Measurements from ENCODE around the gene JOSD2.

Gene JOSD2

DNA sequence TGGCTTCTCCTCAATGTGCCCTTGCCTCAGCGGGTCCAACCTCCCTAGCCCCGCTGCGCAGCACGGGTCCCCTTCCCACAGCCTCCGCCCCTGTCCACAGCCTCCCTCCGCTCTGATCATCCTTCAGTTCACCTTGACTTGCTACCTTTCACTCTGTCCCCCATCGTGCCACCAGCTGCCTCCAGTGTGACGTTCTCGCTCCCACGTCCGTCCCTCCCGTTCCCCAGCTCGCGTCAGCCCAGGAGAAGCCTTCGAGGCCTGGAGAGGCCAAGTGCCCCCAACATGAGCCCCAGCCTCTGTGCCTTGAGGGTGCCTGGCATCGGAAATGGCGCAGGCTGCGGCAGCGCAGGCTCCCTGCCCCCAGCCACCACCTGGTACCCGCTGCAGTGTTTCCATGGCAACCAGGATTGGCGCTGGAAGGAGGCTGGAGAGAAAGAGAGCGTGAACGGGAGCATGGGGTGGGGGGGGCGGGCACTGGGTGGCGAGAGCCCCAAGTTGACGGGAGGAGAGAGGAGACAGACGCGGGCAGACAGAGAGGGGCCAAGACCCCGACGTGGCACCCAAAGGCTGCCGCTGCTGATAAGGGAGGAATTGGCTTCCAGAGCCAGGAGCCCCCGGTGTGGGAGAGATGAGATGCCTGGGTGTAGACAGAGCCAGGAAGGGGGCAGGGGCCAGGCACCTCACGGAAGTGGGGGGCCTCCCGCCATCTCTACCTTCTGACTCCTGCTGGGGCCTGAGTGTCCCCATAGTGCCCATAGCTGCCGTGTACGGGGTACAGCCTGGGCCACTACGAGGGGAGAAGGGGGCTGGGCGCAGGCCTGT, 3.6 kb upstream of the JOSD2 start:
- FAIRE-seq (peak; percentile 13), DNase-seq (ENCODE audit: low spot score) (no peak)

DNA sequence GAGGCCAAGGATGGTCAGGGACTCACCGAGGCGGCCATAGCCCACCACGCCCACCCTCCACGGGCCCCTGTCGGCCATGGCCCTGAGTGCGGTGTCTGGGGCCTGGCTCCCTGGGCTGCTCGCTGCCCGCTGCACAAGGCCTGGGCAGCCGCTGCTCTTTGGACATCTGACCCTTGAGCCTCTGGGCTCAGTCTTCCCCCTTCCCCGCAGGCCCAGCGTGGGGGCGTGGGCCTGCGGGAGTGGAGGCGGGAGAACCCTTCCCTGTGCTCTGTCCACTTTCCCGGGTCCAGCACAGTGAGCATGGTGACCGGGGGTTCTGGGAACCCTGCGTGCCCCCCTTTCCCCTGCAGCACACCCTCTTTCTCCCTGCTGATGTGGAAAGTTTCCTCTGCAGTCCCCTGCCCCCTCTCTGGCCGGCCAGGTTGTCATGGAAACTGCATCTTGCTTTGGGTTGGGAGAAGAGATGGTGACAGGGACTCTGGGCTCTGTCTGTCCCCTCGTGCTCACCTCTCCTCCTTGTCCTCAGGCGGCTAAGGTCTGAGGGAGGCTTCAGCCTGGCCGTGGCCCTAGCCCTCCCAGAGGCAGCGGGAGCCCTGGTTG, 2.9 kb upstream of the JOSD2 start, which contains the start of gene ASPDH:
Gene ASPDH, minus strand, starts transcription at position 168 of the 600 bp plus-strand sequence. Its CDS starts 90 bp downstream, at position 78.
- FAIRE-seq (no peak), DNase-seq (ENCODE audit: low spot score) (no peak)

DNA sequence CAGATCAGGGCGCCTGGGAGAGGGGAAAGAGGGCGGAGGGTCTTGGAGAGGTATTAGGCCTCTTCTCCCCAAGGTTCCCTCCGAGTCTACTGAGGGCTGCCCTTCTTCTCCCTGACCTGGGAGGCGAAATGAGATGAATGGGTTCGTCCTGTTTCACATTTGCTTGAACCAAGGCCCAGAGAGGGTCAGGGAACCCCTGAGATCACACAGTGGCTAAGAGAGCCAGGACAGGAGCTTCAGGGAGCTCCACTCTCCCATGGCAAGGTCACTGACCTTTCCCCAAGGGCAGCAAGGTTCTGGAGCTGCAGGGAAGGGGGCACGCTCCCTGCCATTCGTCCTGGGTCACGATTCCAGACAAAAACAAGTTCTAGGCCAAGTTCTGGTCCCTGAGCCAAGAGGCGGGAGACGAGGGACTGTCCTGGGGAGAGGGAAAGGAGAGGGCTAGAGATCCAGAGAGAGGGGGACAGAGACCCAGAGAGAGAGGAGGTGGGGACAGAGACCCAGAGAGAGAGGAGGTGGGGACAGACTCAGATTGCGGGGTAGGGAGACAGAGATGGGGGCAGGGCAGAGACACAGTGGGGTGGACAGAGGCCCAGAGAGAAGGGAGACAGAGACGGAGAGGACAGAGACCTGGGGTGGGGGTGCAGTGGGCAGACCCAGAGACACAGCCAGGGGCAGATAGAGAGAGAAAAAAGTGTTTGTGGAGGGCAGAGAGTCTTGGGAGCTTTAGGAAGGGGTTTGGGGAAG, 2.2 kb upstream of the JOSD2 start:
- DNase-seq (ENCODE audit: low spot score): no peak
- no peak for FAIRE-seq

DNA sequence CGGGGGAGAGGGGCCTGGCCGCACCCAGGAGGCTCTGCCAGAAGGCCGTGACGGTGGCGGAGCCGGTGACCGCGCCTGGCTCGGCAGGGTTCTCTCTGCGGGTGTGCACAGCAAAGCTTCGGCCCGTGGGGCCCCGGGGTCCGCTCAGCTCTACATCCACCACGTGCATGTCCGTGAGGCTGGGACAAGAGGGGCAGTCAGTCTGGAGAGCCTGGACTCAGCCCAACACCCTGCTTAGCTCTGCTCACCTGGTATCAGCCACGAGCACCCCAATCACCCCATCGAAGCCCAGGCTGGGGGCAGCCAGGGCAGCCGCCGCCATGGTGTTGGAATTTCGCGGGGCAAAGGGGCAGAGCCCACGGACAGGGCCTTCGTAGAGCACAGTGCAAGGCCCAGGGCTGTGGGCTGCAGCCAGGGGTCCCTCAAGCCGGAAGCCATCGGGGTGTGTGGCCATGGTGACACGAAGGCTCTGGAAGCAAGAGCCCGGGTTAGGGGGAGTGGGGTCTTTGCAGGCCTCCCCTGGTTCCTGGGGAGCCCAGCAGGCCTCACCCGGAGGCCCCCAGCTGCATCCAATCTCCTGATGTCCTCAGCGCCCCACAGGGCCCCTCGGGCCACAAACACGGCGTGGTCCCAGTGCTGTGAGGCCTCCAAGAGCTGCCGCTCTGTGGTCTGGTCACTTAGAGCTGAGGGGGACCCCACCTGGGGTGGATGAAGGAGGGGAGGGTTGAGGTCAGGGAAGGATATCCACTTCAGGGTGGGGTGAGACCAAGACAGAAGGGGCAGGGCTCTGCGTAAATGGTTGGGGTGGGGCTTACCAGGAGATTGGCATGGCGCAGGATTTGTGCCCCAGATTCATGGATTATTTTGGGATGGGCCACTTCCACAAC, 1.4 kb upstream of the JOSD2 start:
- FAIRE-seq (no peak), DNase-seq (ENCODE audit: low spot score) (no peak)

DNA sequence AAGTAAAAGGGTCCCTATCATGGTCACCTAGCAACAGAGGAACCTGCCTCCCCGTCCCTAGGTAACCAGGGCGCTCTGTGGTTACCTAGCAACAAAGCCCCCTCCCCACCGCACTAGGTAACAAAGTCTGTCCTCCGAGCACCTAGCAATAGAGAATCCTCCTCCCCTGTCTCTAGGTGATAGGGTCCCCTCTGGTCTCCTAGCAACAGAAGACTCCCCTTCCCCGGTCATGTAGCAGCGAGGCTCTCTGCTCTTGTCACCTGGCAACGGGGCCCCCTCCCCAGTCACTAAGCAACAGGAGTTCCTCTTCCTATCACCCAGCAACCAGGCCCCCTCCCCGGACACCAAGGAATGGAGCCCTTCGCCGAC, 307 bp downstream of the JOSD2 start:
- DNase-seq (ENCODE audit: low spot score): no peak
- no peak for FAIRE-seq

DNA sequence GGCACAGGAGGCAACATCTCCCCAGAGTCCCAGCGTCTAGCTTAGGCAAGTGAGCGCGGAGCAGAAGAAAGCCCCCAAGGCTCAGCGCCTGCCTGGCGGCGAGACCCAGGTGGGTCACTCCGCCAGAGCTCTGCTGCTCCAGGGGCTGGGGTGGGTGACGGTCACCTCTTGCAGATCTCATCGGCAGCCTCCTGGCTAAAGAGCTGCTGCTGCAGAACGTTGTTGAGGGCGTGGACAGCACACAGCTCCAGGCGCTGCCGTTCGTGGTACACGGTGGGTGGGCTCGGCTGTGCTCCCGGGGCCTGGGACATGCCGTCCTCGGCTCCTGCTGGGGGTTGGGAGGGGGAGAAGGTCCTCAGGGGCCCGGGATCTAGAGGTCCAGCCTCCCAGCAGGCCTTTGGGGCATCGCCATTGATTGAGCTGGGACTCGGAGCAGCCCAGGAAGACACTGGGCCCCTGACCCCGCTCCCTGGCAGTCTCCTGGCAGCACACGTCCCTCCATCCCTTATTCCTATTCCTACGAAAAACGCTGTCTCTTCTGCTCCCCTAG, 795 bp downstream of the JOSD2 start:
- FAIRE-seq (no peak), DNase-seq (ENCODE audit: low spot score) (no peak)

DNA sequence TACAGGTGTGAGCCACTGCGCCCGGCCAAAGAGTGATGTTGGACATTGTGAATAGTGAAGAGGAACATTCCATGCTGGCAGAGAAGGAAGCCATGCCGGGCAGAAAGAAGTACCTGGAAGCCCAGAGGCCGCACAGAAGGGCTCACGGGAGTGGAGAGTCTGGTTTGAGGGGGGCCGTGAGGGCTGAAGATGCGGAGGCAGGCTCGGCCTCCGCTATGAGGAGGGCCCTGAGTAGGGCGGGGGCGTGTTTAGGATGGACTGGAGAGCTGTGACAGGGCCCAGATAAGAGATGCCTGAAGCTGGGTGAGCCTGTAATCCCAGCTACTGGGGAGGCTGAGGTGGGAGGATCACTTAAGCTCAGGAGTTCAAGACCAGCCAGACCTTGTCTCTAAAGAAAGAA, 1.6 kb downstream of the JOSD2 start:
- DNase-seq (ENCODE audit: low spot score) (no peak), FAIRE-seq (no peak)

DNA sequence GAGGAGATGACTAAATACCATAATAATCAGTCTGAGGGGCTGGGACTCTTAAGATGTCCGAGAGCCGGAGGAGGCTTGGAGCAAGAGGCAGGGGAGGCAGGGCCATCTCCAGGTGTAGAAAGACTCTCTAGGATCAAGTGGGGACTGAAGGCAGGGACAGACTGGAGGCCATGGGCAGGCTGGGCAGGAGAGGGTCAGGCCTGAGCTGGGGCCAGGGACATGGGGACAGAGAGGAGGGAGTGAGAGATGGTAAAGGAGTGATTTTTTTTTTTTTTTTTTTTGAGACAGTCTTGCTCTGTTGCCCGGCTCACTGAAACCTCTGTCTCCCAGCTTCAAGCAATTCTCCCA, 2.2 kb downstream of the JOSD2 start:
- FAIRE-seq: no peak
- DNase-seq (ENCODE audit: low spot score): no peak

DNA sequence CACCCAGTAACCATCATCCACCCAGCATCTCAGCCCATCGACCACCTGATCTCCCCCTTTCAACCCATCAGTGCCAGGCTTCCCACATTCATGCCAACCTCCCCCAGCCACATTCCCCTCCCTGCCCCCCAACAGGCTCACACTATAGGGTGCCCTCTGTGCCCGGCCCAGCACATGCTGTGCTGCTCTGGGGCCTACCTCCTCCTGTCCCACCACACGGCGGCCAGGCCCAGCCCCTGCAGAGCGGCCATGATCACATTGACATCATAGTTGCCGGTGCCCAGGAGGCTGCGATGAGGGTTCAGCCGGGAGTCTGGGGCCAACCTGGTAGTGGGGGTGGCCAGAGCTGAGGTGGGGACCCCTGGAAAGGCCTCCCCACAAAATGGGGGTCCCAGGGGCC, 3.6 kb downstream of the JOSD2 start:
- no peak for FAIRE-seq

DNA sequence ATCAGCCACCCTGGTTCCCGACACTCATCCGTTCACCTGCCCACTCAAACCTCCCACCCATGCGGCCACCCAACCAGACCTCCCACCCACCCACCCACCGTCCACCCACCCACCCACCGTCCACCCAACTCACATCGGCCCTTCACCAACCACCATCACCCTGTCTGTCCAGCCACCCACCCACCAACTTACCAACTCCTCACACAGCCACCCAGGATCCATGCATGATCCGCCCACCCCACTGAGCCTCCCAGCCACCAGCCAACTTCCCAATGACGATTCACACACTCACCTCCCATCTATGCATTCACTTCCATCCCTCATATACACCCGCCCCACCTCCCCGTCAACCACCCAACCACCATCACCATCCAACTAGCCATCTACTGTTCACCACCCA, 4.3 kb downstream of the JOSD2 start:
- FAIRE-seq (no peak), DNase-seq (ENCODE audit: low spot score) (no peak)

More for the DNA sequence above, 3.6 kb downstream of the JOSD2 start:
- no peak for DNase-seq (ENCODE audit: low spot score)

DNA sequence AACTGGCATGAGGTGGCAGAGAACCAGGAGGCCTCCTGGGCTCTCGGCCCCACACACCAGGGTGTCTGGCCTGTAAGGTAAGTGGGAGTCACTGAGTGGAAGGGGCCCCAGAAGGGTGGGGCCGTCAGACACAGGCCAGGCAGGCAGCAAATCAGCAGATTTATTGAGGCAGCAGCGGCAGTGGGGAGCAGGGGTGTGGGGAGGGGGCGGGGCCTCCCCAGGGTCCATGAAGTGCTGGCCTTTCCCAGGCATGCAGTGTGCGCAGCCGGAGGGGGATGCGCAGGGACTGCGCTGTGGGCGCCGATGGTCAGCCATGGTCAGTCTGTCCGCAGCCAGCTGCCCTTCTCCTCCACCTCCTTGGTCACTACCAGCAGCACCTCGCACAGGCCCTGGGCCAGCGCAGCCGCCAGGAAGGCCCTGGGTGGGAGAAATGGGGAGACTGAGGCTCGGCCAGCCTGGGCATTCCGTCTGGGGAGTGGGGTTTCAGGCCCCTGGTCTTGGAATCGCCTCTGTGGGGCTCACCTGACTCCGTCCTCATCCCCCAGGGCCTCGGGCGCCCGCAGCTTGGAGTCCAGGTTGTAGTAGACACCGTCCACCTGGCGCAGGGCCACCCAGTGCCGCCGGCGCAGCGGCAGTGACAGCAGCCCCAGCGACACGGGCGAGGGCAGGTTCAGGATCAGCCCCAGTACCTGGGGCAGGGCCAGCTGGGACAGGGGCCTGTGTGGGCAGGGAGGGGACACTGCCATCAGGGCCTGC, 5.0 kb downstream of the JOSD2 start:
- FAIRE-seq: no peak
- no peak for DNase-seq (ENCODE audit: low spot score)

DNA sequence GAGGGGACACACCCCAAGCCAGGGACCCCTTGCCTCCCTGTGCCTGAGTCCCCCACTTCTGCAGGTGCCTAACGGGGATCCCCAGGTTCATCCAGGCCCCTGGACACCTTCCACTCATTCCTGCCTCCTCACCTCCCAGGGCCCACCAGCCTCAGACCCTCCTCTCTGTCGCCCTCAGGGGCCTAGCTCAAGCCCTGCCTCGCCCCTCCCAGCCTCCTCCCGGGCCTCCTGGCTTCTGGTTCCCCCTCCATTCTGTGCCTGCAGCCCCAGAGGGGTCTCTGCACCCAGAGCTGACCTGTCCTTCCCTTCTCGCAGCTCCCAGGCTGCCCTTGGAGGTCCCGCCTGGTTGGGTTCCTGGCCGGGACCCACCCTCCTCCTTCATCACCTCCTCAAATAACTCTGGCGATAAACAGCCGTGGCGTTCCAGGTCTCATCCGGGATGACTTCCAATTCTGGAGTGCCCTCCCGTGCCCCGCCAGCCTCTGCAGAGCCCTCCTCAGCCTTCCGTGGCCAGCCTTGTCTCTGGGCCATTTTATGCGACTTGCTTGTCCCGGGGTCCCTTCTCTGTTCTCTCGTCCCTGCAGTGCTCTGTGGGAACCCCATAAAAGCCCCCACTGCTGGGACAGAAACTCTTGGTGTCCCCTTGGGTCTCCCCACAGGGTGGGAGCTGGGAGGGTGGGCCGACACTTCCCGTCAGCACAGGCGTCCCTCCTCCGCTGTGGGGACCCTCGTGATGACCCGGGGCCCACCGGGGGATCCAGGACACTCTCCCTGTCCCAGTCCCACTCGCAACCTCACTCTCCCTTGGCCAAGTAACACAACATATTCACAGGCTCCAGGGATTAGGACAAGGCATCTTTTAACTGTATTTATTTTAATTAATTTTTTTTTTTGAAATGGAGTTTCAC, 9.2 kb downstream of the JOSD2 start:
- FAIRE-seq (no peak), DNase-seq (ENCODE audit: low spot score) (no peak)

DNA sequence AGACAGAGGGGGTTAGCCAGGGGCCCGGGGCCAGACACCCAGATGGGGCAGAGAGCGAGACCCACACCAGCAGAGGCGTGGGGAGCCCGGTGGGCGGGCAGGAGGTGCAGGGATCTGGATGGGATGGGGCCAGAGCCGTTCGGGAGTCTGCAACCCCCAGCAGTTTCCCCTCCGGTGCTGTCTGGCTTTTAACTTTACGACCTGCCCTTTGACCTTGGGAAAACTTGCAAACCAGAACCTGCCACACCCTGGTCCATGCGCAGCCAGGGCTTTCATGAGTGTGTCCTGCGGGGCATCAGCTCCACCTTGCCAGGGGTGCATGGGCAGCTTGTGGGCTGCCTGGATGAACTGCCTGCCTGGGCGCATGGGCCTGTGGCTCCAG, 9.8 kb downstream of the JOSD2 start:
- FAIRE-seq: no peak

DNA sequence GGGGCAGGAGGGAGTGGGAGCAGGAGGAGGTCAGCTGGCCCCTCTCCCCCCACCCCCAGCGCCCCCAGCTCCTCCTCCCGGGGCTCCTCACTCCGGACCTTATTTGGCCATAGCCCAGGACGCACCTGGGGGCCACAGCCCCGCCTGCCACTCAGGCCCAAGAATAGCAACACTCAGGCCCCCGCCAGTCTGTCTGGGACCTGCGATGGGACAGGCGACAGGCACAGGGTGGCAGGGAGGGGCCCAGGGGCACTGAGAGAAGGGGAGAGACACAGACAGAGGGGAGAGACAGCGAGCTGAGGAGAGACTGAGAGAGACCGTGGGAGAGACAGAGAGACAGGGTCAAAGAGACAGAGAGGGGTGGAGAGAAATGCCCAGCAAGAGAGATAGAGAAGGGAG, 10.2 kb downstream of the JOSD2 start:
- FAIRE-seq (no peak), DNase-seq (ENCODE audit: low spot score) (no peak)

More for the DNA sequence above, 9.8 kb downstream of the JOSD2 start:
- DNase-seq (ENCODE audit: low spot score): no peak

DNA sequence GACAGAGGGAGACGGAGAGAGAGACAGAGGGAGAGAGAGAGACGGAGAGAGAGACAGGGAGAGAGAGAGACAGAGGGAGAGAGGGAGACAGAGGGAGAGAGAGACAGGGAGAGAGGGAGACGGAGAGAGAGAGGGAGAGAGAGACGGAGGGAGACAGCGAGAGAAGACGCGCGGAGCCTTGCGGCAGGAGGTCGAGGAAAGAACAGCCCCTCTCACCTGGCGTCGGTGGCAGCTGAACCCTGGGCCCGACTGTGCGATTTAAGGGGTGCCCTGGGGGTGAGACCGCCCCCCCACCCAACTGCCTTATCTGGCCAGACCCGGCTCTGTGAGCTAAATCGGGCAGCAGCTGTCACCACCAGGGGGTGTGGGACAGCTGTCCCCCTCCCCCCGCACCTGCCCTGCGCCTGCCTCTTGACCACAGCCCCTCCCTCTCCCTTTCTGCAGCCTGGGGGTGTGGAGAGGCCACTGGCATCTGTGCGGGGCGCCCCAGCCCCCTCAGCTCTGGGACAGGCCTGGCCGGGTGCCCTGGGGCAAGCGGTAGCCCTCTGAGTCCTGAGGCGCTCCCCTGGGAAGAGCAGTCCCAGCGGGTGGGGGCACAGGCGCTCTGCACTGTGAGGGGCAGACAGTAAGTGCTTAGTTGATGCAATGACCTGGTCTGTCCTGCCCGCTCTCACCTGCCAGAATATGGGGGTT, 10.8 kb downstream of the JOSD2 start:
- DNase-seq (ENCODE audit: low spot score): peak; percentile 40
- peak; percentile 52 for FAIRE-seq

DNA sequence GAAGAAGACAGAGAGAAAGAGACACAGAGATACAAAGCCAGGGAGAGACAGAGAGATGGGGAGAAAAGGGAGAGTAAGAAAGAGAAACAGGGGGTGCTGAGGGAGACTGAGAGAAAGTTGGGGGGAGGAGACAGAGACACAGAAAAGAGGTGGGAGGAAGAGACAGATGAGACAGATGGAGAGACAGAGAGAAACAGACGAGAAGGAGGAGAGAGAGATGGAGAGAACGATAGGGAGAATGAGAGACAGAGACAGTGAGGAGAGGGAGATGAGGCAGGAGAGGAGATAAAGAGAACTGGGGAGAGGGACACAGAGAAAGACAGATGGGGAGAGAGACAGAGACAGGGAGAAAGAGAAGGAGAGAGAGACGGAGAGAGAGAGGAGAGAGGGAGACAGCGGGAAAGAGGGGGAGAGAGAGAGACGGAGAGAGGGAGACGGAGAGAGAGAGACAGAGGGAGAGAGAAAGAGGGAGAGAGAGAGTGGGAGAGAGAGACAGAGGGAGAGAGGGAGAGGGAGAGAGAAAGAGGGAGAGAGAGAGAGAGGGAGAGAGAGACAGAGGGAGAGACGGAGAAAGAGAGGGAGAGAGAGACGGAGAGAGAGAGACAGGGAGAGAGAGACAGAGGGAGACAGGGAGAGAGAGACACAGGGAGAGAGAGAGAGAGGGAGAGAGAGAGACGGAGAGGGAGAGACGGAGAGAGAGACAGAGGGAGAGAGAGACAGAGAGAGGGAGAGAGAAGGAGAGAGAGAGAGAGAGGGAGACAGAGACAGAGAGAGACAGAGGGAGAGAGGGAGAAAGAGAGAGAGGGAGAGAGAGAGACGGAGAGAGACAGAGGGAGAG, 12.6 kb downstream of the JOSD2 start:
- no peak for DNase-seq (ENCODE audit: low spot score)
- no peak for FAIRE-seq

DNA sequence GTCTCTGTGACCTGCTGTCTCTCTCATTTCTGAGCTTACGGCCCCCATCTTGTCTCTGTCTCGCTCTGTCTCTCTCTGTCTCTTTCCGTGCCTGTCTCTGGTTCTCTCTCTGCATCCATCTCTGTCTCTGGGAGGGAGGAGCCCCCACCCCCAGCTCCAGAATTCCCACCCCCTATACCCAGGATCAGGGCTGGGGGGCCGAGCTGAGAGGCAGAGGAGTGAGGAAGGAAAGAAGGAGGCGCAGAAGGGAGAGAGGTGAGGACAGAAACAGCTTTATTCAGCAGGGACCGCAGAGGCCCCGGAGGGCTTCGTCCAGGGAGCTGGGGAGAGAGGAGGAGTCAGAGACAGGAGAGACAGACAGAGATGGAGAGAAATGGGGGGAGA, 14.0 kb downstream of the JOSD2 start:
- FAIRE-seq: no peak
- no peak for DNase-seq (ENCODE audit: low spot score)
